SIG-M5 treated with dmso at 0.1 percent for 504 hours (cell line): ENCODE measurements around the gene MED27.

Experiments
- DNase-seq: peaks from one replicate; lab custom pipeline; 2025; ENCODE audit not compliant: unreplicated experiment; lab: John Stamatoyannopoulos, UW

Gene MED27, protein sequence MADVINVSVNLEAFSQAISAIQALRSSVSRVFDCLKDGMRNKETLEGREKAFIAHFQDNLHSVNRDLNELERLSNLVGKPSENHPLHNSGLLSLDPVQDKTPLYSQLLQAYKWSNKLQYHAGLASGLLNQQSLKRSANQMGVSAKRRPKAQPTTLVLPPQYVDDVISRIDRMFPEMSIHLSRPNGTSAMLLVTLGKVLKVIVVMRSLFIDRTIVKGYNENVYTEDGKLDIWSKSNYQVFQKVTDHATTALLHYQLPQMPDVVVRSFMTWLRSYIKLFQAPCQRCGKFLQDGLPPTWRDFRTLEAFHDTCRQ

DNA sequence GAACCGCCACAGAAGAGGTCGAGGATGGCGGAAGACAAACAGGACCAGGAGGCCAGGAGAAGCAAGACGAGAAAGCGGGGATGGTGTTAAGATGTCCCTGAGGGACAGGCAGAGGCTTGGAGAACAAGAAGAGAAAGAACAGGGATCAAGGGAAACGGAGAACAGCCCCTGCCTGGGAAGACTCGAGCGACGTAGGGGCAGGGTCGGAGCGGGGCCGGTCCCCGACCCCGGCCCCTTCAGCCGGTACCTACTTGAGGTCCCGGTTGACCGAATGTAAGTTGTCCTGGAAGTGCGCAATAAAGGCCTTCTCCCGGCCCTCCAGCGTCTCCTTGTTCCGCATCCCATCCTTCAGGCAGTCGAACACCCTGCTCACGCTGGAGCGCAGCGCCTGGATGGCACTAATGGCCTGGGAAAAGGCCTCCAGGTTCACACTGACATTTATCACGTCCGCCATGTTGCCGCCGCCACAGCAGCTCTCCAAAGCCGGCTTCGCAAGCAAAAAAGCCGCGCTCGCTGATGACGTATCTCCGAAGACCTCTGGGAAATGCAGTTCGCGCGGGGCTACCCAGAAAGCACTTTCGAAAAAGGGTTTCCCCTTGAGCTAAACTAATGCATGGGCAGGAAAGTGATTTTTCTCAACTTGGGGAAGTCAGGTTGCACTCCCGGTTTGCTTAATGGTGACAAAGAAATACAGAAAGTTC is at the start of gene MED27:
MED27 (minus strand) TSS at position 477 of the 701 bp plus-strand sequence; CDS start at position 454, 23 bp downstream.
- DNase-seq = peak; percentile 89

DNA sequence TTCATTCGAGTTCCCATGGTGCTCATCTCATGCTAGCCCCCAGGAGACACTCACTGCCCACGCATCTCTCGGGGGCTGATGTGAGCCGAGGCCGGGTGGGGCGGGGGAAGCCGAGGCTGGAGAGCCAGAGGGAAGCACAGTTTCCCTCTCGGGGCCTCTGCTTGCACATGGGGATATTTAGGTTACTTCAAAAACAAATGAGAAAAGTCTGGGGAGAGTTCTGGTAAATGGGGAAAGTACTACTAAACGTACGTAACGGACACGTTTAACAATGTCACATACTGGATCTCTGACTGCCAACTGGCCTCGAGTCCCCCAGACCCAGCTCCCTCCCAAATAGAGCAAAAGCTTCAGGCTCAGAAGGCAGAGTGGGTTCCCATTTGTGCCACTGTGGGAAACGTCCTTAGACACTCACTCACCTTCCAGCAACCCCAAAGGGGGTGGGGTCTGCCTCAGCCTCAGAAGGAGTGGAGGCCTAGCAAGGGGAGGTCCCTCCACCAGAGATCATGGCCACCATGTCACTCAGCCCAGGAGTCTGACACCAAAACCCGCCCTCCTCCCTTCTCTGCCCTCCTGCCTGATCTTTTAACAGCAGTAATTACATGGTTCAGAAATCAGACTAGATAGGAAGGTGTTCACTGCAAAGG is 48.3 kb upstream of the MED27 start:
- no peak for DNase-seq

DNA sequence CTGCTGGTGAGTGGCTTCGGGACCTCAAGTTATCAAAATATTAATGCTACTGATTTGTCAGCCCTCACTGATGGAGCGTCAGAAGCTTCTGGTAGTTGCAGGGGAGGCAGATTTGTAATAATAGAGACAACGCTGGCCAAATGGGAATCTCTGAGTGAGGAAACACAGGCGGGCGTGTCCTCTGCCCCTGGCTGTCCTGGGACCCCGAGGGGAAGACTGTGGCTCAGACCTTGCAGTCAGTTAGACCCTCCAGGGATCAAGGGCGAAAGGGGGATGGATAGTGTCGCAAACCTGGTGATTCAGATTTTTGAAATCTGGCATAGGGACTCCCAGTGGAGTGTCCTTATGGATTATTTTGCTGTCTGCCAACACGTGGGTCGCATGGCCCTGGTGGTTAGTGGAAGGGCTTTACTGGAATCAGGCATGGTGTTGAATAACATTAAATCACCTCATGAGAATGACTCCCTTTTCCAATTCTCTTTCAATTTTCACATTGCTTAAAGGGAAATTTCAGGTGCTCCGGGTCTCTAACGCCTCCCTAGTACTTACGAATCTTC is 47.1 kb upstream of the MED27 start:
- DNase-seq = no peak

DNA sequence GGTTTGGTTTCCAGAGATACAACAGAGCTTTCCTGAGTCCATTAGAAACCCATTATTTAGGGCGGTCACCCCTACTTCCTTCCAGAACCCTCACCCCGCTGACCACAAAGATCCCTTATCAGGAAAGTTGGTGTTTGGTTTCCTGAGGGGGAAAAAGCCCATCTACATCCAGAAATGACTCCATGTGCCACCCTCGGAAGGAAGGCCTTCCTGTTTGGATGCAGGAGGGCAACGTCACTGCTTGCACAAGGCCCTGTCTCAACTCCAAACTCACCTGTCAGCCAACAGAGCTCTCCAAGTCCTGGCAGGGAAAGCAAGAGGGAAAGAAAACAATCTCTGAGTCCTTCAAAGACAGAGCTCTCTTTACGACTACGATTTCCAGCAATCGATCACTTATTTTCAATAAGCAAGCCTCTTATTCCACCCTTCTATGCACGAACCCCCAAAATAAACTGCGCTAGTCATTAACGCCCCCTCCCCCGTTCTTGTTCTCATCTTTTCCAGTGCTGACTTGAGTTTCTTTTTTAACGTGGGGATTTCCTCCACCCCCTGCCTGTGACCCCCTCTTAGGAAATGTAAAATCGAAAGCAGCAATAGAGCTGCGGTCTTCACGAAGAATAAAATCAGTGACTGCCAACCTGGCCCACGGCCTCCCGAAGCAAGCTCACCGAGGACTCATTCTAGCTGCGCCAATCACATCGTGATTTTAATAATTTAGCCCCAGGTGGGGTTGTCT is 46.4 kb upstream of the MED27 start:
- no peak for DNase-seq

DNA sequence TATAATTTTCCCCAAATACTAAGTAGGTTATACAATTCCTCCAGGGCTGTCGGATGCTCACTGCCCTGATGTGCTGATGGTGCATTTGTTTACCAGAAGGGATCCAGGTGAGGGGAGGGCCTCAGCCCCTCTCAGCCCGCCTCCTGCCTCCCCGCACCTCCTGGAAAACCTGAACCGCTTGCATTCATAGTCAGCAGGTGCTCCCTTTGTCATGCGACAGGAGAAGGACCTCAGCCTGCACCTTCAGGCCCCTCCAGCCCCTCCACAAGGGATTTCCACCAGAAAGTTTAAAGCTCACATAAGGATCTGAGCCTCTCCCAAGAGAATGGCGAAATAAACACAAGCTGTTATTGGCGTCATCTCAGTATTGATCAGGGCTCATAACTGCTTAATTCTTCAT is 45.7 kb upstream of the MED27 start:
- no peak for DNase-seq

DNA sequence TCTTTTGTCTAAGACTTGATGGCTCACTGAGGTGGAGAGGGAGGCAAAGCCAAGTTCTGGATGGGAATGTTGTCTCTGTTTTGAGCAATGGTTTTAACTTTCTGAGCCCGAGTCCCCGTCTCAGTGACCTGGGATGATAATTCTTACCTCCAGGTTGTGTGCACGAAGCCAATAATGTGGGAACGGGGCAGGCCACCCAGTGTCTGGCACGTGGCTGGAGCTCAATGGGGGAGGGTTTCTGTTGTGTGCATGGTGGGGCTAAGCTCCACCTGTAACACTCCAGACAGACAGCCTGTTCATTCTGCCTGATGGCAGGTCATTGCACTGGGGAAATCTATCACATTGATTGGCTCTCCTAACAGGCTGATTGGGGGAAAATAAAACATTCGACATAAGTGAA is 45.1 kb upstream of the MED27 start:
- no peak for DNase-seq

DNA sequence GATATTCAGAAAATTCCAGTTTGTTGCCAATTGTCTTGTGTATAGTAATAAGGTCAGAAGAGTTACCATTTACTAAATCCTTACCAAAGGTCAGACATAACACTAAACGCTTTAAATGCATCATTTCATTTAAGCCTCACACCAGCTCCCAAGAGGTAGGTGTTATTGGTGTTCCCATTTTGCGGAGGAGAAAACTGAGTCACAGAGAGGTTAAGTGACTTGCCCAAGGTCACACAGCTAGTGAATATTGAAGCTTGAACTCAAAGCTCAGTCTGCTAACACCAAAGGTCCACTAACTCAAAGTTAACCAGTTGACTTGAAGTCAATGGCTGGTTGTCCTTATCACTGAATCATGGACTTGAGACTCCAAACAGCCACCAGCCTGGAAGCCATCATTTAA is 41.4 kb upstream of the MED27 start:
- DNase-seq = no peak

DNA sequence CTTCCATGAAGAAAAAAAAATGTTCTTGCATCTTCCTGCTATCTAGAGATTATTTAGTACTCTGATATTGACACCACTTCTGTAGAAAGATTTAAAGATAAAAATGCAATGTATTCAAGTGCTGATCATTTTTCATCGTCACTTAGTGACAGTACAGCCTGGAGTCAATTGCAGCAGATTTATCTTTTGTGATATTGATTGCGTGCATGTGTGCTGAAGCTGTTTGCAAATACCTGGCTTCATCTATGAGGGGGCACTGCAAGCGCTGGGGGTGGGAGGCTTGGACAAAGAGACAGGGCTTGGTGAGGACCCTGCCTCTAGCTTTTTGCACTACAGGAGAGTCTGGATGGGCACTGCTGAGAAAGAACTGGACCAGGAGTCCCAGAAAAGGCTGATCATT is 38.0 kb upstream of the MED27 start:
- no peak for DNase-seq

DNA sequence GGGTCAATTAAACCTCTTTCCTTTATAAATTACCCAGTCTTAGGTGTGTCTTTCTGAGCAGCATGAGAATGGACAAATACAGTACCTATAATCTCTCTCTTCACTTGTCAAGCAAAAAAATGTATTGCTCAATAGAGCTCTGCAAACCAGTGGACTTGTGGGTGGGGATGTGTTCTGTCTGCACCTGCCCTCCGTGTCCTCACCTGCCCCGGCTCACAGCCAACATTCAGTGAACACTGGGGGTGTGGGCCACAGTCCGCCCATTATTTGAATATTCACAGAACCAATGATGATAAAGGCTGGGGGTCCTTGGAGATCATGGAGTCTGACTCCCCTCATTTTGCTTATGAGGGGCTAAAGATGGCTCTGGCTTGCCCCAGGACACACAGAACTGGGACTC is 36.9 kb upstream of the MED27 start:
- no peak for DNase-seq

DNA sequence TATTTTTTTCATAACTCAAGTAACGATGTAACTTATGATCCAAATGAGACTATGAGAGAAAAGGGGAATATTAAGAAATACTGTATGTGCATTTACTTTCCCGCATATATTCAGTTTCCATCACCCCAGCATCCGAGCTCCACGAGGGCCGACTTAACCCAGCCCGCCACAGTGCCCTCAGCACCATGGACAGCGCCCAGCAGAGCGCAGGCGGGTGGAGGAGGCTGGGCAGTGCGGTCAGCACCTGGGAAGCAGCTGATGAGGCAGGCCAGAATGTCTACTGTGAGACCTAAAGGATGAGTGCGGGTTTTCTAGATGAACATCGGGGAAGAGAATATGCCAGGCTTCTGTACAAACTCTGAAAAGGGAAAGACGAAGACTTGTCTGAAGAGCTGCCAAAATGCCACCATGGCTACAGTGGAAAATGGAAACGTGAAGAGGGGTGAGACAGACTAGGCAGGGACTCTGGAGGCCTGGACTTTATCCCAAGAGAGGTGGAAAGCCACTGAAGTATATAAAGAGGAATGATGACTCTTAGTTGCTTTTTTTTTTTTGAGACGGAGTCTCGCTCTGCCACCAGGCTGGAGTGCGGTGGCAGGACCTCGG is 34.5 kb upstream of the MED27 start:
- DNase-seq = peak; percentile 10

DNA sequence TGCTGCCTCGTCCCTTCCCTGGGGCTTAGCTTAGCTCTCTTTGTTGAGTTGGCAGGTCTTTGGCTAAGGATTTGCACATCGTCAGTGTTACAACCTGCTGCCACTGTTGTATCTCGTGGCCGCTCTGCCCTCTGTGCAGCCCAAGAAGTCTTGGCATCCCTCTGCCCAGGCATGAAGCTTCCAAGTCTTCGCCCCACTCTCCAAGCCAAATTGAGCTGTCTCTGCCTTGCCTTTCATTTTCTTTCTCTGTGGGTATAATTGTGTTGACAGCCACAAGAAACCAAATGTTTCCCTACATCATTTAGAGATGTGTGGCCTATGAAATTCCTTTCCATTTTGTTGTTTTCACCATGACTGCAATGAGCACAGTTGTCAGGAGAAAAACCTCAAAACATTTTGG is 29.6 kb upstream of the MED27 start:
- DNase-seq = no peak

DNA sequence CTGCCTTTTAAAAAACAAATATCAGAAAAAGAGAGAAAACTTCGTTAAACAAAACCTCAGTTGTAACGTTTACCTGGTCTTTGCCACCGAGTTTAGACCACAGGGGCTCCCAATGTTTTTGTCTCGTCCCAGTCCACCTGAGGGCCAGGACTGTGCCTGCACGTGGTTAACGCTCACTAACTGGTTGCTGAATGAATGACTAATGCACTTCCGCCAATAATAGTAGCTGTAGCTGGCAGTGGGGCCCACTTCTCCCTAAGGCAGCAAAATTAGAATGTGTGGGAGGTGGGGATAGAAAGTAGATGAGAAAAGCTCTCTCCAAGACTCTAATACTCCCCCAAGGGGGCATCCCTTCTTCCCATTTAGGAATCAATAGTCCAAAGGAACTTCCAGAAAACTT is 29.1 kb upstream of the MED27 start:
- DNase-seq = no peak

DNA sequence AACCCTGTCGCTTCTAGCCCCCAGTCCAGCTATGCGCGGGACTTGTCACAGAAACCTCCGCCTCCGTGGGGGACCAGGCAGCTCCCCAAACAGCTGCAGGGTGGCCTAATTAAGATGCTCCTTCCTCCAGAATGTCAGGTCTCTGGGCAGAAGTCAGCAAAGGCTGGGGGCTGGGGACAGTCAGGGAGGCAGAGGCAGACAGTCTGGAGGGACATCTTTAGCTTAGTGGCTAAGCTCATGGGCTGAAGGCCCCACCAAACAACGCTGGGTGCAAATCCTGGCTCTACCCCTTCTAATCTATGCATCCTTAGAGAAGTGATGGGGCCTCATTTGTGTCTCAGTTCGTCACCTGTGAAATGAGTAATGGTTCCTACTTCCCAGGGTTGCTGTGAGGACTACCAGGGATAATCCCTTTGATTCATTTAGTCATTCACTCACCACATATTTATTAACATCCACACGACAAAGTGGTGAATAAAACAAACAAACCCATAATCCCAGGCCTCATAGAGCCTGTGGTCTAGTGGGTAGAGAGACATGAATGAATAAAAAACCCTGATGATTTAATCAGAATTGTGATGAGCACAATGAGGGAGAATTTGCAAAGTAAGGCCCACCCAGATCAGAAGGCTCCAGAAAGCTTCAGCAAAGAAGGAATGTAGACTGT is 20.2 kb upstream of the MED27 start:
- DNase-seq = no peak

DNA sequence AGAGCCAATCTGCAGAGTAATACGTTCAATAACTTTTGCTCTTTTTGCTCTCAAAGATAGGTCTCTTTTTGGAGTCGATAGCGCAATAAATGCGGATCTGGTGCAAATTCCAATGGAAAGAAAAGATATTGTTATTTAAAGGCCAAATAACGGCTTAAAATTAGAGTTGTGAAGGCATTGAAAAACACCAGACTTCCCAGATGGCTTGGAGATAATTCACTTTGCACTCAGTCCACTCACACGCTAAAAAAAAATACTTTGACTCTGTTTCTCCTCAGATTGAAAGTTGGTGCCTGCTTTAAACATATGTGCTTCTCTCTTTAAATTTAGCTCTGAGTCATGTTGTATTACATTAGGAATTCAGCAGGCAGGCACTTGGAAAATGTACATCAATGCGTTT is 19.5 kb upstream of the MED27 start:
- no peak for DNase-seq

DNA sequence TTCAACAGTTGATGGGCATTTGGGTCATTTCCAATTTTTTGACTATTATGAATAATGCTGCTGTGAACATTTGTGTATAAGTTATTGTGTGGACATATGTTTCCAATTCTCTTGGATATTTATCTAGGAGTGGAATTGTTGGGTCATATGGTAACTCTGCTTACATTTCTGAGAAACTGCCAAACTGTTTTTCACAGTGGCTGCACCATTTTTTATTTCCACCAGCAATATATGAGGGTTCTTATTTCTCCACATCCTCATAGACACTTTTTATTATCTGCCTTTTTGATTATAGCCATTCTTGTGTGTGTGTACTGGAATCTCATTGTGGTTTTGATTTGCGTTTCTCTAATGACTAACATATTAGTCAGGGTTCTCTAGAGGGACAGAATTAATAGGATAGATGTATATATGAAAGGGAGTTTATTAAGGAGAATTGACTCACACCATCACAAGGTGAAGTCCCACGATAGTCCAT is 14.7 kb upstream of the MED27 start:
- no peak for DNase-seq

DNA sequence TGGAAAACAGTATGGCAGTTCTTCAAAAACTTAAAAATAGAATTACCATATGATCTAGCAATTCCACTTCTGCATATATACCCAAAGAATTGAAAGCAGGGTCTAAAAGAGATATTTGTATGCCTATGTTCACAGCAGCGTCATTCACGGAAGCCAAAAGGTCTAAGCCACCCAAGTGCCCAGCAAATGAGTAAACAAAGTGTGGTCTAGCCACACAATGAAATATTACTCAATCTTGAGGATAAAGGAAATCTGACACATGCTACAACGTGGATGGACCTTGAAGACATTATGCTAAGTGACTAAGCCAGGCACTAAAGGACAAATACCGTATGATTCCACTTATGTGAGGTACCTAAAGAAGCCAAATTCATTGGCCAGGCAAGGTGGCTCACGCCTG is 11.1 kb upstream of the MED27 start:
- no peak for DNase-seq

DNA sequence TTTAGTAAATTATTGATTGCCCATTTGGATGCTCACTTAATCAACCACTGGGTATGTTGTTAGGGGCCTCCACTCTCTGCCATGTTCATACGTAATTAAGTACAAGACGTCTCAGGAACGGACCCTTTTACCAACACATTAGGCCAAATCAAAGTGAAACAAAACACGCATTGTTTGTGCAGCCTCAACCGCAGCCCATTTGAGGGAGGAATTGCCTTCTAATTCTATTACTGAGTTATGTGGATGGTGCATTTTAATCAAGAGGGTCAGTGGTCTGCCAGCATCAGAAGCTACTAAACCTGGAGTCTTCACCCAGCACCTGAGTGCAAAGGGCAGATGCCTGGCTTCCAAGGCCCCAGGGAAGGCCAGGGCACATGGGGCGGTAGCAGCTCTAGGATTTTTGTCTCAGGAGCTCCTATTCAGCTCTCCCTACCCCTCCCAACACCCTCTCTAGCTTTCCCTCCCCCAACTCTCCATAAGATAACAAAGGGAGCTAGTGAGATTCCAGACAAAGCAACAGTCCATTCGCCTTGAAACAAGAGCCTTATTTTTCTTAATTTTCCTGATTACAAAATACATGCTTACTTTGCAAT is 7.9 kb upstream of the MED27 start:
- no peak for DNase-seq

DNA sequence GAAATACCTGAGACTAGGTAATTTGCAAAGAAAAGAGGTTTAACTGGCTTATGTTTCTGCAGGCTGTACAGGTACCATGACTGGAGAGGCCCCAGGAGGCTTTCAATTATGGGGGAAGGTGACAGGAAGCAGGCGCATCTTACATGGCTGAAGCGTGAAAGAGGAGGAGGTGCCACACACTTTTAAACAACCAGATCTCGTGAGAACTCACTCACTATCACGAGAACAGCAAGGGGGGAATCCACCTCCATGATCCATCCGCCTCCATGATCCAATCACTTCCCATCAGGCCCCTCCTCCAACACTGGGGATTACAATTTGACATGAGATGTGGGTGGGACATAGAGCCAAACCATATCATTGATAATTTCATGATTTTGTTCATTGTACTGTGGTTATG is 2.5 kb upstream of the MED27 start:
- DNase-seq = no peak

DNA sequence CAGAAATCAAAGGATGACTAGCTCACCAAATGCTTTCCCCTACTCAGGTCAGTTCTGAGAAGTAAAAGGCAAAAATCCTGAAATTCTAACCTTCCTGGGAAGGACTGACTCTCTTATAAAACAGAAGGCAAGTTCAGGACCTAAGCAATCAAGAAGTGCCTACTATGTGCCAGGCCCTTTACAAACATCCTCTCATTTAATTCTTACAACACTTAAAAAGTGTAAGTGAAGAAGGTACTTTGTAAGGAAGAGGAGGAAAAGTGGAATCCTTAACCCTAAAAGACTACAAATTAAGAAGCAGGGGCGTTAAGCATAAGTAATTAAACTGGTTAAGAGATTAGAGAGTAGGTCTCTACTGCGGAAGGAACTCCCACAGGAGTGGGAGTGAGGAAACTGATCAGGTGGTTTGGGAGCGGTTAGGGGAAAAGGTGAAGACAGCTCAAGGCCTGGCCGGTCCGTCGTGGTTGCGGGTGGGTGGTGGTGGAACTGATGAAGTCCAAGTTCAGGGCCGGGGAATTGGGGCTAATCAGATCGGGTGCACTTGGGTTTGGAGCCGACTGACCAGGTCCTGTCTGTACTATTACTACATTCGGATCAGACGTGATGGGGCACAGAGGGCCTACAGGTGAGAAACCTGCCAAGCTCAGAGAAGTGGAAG is 839 bp downstream of the MED27 start:
- DNase-seq = no peak
